Transverse colon (tissue), 4 donors: ENCODE measurements around the gene KCNS1.

Experiments used
- CTCF ChIP-seq, 5 experiments: fragments of 200-600 bp in 3 of 5; fragments of 450-650 bp in 2 of 5; sonication (generic) in 3 of 5; IDR thresholded peaks; 1 replicate in 2 of 5; 2 replicates in 3 of 5; pipeline ENCODE4 v1.5.1; 2016 to 2017; ENCODE audit warnings: antibody characterized with exemption in 5 of 5, inconsistent platforms in 3 of 5, mild to moderate bottlenecking in 2 of 5, moderate library complexity in 1 of 5
- POLR2AphosphoS5 ChIP-seq, 3 donors: sonication (generic); formaldehyde crosslinking; IDR thresholded peaks; one replicate each; pipeline ENCODE4 v1.6.1; 2016; ENCODE audit warnings: antibody characterized with exemption in 3 of 3

GRCh38 chr20:45105317-45105716 lies 4.4 kb upstream of the KCNS1 start:
- TF ChIP-seq CTCF (IDR thresholded peaks at IDR 0.05) (no peak), POLR2AphosphoS5 (IDR thresholded peaks at IDR 0.05) (no peak)
